ENCODE results near the gene NPTXR.

- no peak for TF ChIP-seq CTCF (IDR thresholded peaks at IDR 0.05)
- TF ChIP-seq POLR2A (IDR thresholded peaks at IDR 0.05): no peak
These were observed 15.1 kb downstream of the NPTXR start for GRCh38 chr22:38828616-38829205.
